H1 (cell line): ENCODE data around the gene ROM1. TPM values are rescaled to one million over a fixed set of nuclear protein-coding genes. Genes with fewer than 3 reads are reported as not detected.

Experiments used
- CTCF ChIA-PET: fragments of 300-600 bp; sonication (Branson Sonifier 250); formaldehyde crosslinking; loops from one replicate; lab custom pipeline; 2021; ENCODE audit not compliant: partially characterized antibody; lab: Charles Lee
- POLR2A ChIA-PET: fragments of 300-600 bp; sonication (Branson Sonifier 250); formaldehyde crosslinking; loops from one replicate; lab custom pipeline; 2021; ENCODE audit warnings: inconsistent platforms; ENCODE audit not compliant: partially characterized antibody; lab: Charles Lee
- DNase-seq, 2 experiments: peaks; one replicate each; pipeline versions ENCODE4 v3.0.0 to v3.0.0-alpha.2; 2010 to 2022; ENCODE audit warnings: low spot score in 2 of 2, low read depth in 1 of 2, mixed read lengths in 1 of 2
- FAIRE-seq: peaks from 2 replicates; lab custom pipeline; 2011; peaks lifted over from hg19 to GRCh38; lab: Jason Lieb, UNC
- H2AFZ ChIP-seq: 2 replicates; pipeline ENCODE4 v1.8.1; 2012; ENCODE audit warnings: low read length, inconsistent platforms
- H2AK5ac ChIP-seq: 2 replicates; pipeline ENCODE4 v1.6.1; 2013; ENCODE audit warnings: low read depth, low read length
- H2BK120ac ChIP-seq: replicated peaks from 2 replicates; pipeline ENCODE3; 2013; ENCODE audit warnings: low read depth, low read length, inconsistent platforms
- H2BK12ac ChIP-seq: 2 replicates; pipeline ENCODE4 v1.6.1; 2013; ENCODE audit warnings: low read depth, low read length
- H2BK15ac ChIP-seq: 2 replicates; pipeline ENCODE4 v1.6.1; 2013; ENCODE audit warnings: low read length
- H2BK20ac ChIP-seq: 2 replicates; pipeline ENCODE4 v1.6.1; 2013; ENCODE audit warnings: low read length
- H2BK5ac ChIP-seq: 2 replicates; pipeline ENCODE4 v1.6.1; 2013; ENCODE audit warnings: low read depth, low read length
- H3K14ac ChIP-seq: 2 replicates; pipeline ENCODE4 v1.6.1; 2013; ENCODE audit warnings: inconsistent platforms; ENCODE audit not compliant: insufficient read length
- H3K18ac ChIP-seq: 2 replicates; pipeline ENCODE4 v1.6.1; 2013; ENCODE audit warnings: low read length; ENCODE audit errors: extremely low read depth
- H3K23ac ChIP-seq: 2 replicates; pipeline ENCODE4 v1.6.1; 2013; ENCODE audit warnings: inconsistent platforms; ENCODE audit not compliant: insufficient read length
- H3K23me2 ChIP-seq: 2 replicates; pipeline ENCODE4 v1.6.1; 2013; ENCODE audit warnings: low read depth, low read length
- H3K27ac ChIP-seq: 2 replicates; pipeline ENCODE4 v1.6.1; 2011; ENCODE audit warnings: low read depth, low read length, inconsistent platforms
- H3K27me3 ChIP-seq, 4 experiments: replicated peaks in 1 of 4; 1 replicate in 1 of 4; 2 replicates in 3 of 4; pipeline versions ENCODE4 v1.6.1 to v1.8.1; 2011 to 2013; ENCODE audit warnings: low read length in 3 of 4, mild to moderate bottlenecking in 3 of 4, inconsistent platforms in 2 of 4, mixed read lengths in 2 of 4, moderate library complexity in 1 of 4; ENCODE audit not compliant: control insufficient read depth in 3 of 4, insufficient read depth in 3 of 4; ENCODE audit errors: extremely low read depth in 1 of 4
- H3K36me3 ChIP-seq, 4 experiments: 2 replicates each; pipeline versions ENCODE4 v1.6.1 to v1.8.1; 2011 to 2013; ENCODE audit warnings: mild to moderate bottlenecking in 4 of 4, low read length in 3 of 4, moderate library complexity in 2 of 4, control low read depth in 1 of 4, inconsistent platforms in 1 of 4; ENCODE audit not compliant: insufficient read depth in 4 of 4, control insufficient read depth in 2 of 4
- H3K4ac ChIP-seq: replicated peaks from 2 replicates; pipeline ENCODE3; 2013; ENCODE audit warnings: low read length, low read depth, mixed read lengths, inconsistent platforms; ENCODE audit not compliant: insufficient read length
- H3K4me1 ChIP-seq, 4 experiments: replicated peaks in 1 of 4; 1 replicate in 1 of 4; 2 replicates in 3 of 4; pipeline versions ENCODE4 v1.6.1 to v1.8.1; 2011 to 2013; ENCODE audit warnings: low read length in 3 of 4, inconsistent platforms in 2 of 4, mixed read lengths in 1 of 4; ENCODE audit not compliant: insufficient read depth in 4 of 4, control insufficient read depth in 3 of 4
- H3K4me2 ChIP-seq, 2 experiments: 2 replicates each; pipeline versions ENCODE4 v1.6.1 to v1.8.1; 2011 to 2013; ENCODE audit warnings: low read depth in 2 of 2, low read length in 2 of 2, control low read depth in 1 of 2, inconsistent platforms in 1 of 2, mild to moderate bottlenecking in 1 of 2; ENCODE audit not compliant: insufficient read depth in 1 of 2
- H3K4me3 ChIP-seq, 4 experiments: fragments of 200-600, 300-600 bp in 1 of 4; sonication (generic), shearing (Covaris generic), sonication (Bioruptor Twin) in 1 of 4; 2 replicates each; pipeline versions ENCODE4 v1.5.1 to v1.8.1; 2011 to 2016; ENCODE audit warnings: low read length in 4 of 4, low read depth in 3 of 4, control low read depth in 2 of 4, inconsistent platforms in 2 of 4, mild to moderate bottlenecking in 2 of 4, mixed read lengths in 1 of 4, moderate library complexity in 1 of 4; ENCODE audit not compliant: insufficient read depth in 2 of 4; ENCODE audit errors: extremely low read depth in 1 of 4
- H3K56ac ChIP-seq: replicated peaks from 2 replicates; pipeline ENCODE3; 2013; ENCODE audit warnings: low read depth, mild to moderate bottlenecking, mixed read lengths, low read length, inconsistent platforms; ENCODE audit not compliant: insufficient read length
- H3K79me1 ChIP-seq: 2 replicates; pipeline ENCODE4 v1.6.1; 2013; ENCODE audit warnings: low read depth, low read length, control low read depth
- H3K79me2 ChIP-seq, 2 experiments: 2 replicates each; pipeline versions ENCODE4 v1.6.1 to v1.8.1; 2012 to 2013; ENCODE audit warnings: low read length in 2 of 2, mild to moderate bottlenecking in 2 of 2, inconsistent platforms in 1 of 2; ENCODE audit not compliant: insufficient read depth in 2 of 2, control insufficient read depth in 1 of 2
- H3K9ac ChIP-seq, 4 experiments: replicated peaks in 1 of 4; 1 replicate in 1 of 4; 2 replicates in 3 of 4; pipeline versions ENCODE4 v1.6.1 to v1.8.1; 2011 to 2013; ENCODE audit warnings: low read depth in 3 of 4, low read length in 3 of 4, control low read depth in 2 of 4, mild to moderate bottlenecking in 2 of 4, moderate library complexity in 2 of 4, inconsistent platforms in 1 of 4; ENCODE audit errors: extremely low read depth in 1 of 4
- H3K9me3 ChIP-seq, 2 experiments: 2 replicates each; pipeline versions ENCODE4 v1.6.1 to v1.8.1; 2012 to 2013; ENCODE audit warnings: mild to moderate bottlenecking in 2 of 2, moderate library complexity in 2 of 2, control low read depth in 1 of 2, inconsistent platforms in 1 of 2, low read depth in 1 of 2, low read length in 1 of 2, mixed read lengths in 1 of 2; ENCODE audit not compliant: insufficient read depth in 2 of 2
- H4K20me1 ChIP-seq, 2 experiments: replicated peaks in 1 of 2; 2 replicates each; pipeline versions ENCODE3 to v1.8.1; 2011 to 2013; ENCODE audit warnings: inconsistent platforms in 2 of 2, low read length in 2 of 2, mild to moderate bottlenecking in 1 of 2; ENCODE audit not compliant: insufficient read depth in 2 of 2, control insufficient read depth in 1 of 2
- H4K5ac ChIP-seq: 2 replicates; pipeline ENCODE4 v1.6.1; 2013; ENCODE audit warnings: low read length, low read depth, mixed read lengths, inconsistent platforms; ENCODE audit not compliant: insufficient read length
- H4K8ac ChIP-seq: 2 replicates; pipeline ENCODE4 v1.8.0; 2013; ENCODE audit warnings: mild to moderate bottlenecking, moderate library complexity, low read length, inconsistent platforms; ENCODE audit not compliant: insufficient read depth; ENCODE audit errors: extremely low read depth
- H4K91ac ChIP-seq: replicated peaks from 2 replicates; pipeline ENCODE3; 2013; ENCODE audit warnings: low read length, mixed read lengths, inconsistent platforms; ENCODE audit not compliant: insufficient read length
- ASH2L ChIP-seq: fragments of 200-600, 300-600 bp; sonication (generic); IDR thresholded peaks from one replicate; pipeline ENCODE4 v1.7.1; 2017; ENCODE audit warnings: low read length
- BACH1 ChIP-seq: IDR thresholded peaks from 2 replicates; pipeline ENCODE4 v1.6.1; 2012; ENCODE audit warnings: low read length, improper control_type of control experiment
- BRCA1 ChIP-seq: IDR thresholded peaks from 2 replicates; pipeline ENCODE4 v1.6.1; 2012; ENCODE audit warnings: low read depth, low read length, improper control_type of control experiment
- CEBPB ChIP-seq: IDR thresholded peaks from 2 replicates; pipeline ENCODE4 v1.6.1; 2012; ENCODE audit warnings: low read depth, low read length
- CHD2 ChIP-seq: IDR thresholded peaks from 2 replicates; pipeline ENCODE4 v1.6.1; 2012; ENCODE audit warnings: low read length, improper control_type of control experiment
- EGR1 ChIP-seq: IDR thresholded peaks from 2 replicates; pipeline ENCODE4 v1.6.1; 2011; ENCODE audit warnings: low read depth, low read length, borderline replicate concordance
- HDAC2 ChIP-seq, 2 experiments: fragments of 300-600 bp in 1 of 2; sonication (generic) in 1 of 2; IDR thresholded peaks; 2 replicates each; pipeline ENCODE4 v1.6.1; 2011 to 2012; ENCODE audit warnings: low read depth in 2 of 2, low read length in 2 of 2, mild to moderate bottlenecking in 2 of 2, moderate library complexity in 2 of 2, borderline replicate concordance in 1 of 2, inconsistent platforms in 1 of 2
- HDAC6 ChIP-seq: IDR thresholded peaks from one replicate; pipeline ENCODE4 v1.7.1; 2012; ENCODE audit warnings: low read depth, mild to moderate bottlenecking, inconsistent platforms, low read length, moderate library complexity
- KDM5A ChIP-seq: fragments of 200-600 bp; IDR thresholded peaks from 2 replicates; pipeline ENCODE4 v1.7.1; 2012; ENCODE audit warnings: mild to moderate bottlenecking, low read length, inconsistent platforms, mixed read lengths
- NANOG ChIP-seq: IDR thresholded peaks from 2 replicates; pipeline ENCODE4 v1.6.1; 2011; ENCODE audit warnings: low read length, low read depth, mild to moderate bottlenecking, inconsistent platforms; ENCODE audit not compliant: insufficient read depth, poor library complexity, severe bottlenecking
- NRF1 ChIP-seq: IDR thresholded peaks from 2 replicates; pipeline ENCODE4 v1.6.1; 2011; ENCODE audit warnings: mild to moderate bottlenecking, low read depth, low read length, improper control_type of control experiment
- SIX5 ChIP-seq: IDR thresholded peaks from 2 replicates; pipeline ENCODE4 v1.6.1; 2011; ENCODE audit warnings: mild to moderate bottlenecking, low read depth, low read length
- WGBS, 2 experiments: shearing (Covaris generic) in 1 of 2; methylation state at CpG; one replicate each; pipeline versions ENCODE4 v1.1.6 to v1.1.7; 2013 to 2015; ENCODE audit warnings: low lambda C conversion rate in 2 of 2, mixed read lengths in 2 of 2, inconsistent platforms in 1 of 2, low coverage in 1 of 2, missing lambda C conversion rate in 1 of 2; ENCODE audit not compliant: insufficient replicate concordance in 2 of 2, insufficient coverage in 1 of 2, insufficient read length in 1 of 2; ENCODE audit errors: extremely low coverage in 1 of 2, missing lambda C conversion rate in 1 of 2; 5-methylcytosine and 5-hydroxymethylcytosine counted together
- polyA plus RNA-seq, 7 experiments: library from polyadenylated mRNA; depleted of rRNA in 3 of 7; stranded (reverse) in 5 of 7; unstranded in 2 of 7; fragments of >200 nt in 5 of 7; fragments of 200-250 nt in 2 of 7; gene quantifications; 1 replicate in 5 of 7; 2 replicates in 1 of 7; 4 replicates in 1 of 7; pipeline versions ENCODE4 v1.2.1 to v1.2.3, GENCODE V29; 2011 to 2013; ENCODE audit warnings: missing spikeins in 2 of 7, mixed read lengths in 2 of 7
- total RNA-seq: library from RNA; stranded (reverse); fragmentation: NEBNext Ultra II Directional; extraction: Animal tissue kit (Norgen Biotek cat#: 25700); gene quantifications from 2 replicates; pipeline ENCODE4 v1.2.1, GENCODE V29; 2021
- TF ChIP-seq, protein P1 (sequence below): IDR thresholded peaks from 2 replicates; pipeline ENCODE4 v1.6.1; 2011; ENCODE audit warnings: low read length, improper control_type of control experiment

Gene ROM1
- total and polyA plus RNA-seq, 2 of the 8 experiments (the other 6 are each of a cell fraction or from before 2014, with no cell fraction given) = 0.86 to 2.2 TPM

DNA sequence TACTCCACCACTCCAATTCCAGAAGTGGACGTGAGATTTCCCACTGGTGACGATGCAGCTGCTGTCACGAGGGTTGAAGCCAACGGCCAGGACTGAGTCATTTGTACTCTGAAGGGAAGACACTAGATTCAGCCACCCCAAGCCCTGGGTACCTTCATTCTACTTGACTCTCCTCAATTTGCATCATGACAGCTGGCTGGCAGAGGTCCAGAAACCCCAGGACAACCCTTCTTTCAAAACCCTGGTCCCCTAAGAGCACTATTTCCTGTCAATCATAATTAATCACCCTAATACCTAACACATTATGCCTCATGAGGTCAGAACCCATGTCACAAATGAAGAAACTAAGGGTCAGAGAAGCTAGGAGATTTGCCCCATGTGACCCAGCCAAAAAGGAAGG is 5.3 kb upstream of the ROM1 start:
- H4K8ac ChIP-seq = no peak overlapping the region
- ChIA-PET CTCF (interaction anchor here (0.6 to 10.2 kb wide), 7 partner anchors 14 to 195 kb away, joined by 3 to 97 read pairs (median 3); partner anchors contain the start of gene TUT1), POLR2A (interaction anchor here (0.6 to 15.8 kb wide), 9 partner anchors 8 to 245 kb away, joined by 3 to 235 read pairs (median 5); partner anchors contain the start of genes B3GAT3, C11orf98, CSKMT and EEF1G)
- no peaks in the 10 kb centered on the region; a peak in 2 of 8 replicates for H3K36me3 ChIP-seq
- no peak overlapping the region for H2AFZ ChIP-seq
- H3K18ac ChIP-seq = no peak overlapping the region
- no peak overlapping the region for H3K4ac ChIP-seq
- peaks cover 16% of the 10 kb centered on the region; the same call in 1 of the 2 replicates for H3K23me2 ChIP-seq
- no peak overlapping the region for H3K14ac ChIP-seq
- no peaks in the 10 kb centered on the region for H3K9me3 ChIP-seq
- no peak overlapping the region for H3K23ac ChIP-seq
- 98% methylated on average over 4 of the region's 4 CpGs; no CpG with 5 or more reads in 1 of the 2 experiments for WGBS, 2 experiments
- H3K4me1 ChIP-seq = peaks cover 3 to 29% (median 18%) of the 10 kb centered on the region in 4 experiments
- H2BK120ac ChIP-seq = no peak overlapping the region
- H3K56ac ChIP-seq = no peak overlapping the region
- H3K27ac ChIP-seq = no peak overlapping the region
- H3K9ac ChIP-seq = no peak overlapping the region
- no peaks in the 10 kb centered on the region; the same call in 1 of the 2 replicates for H3K79me1 ChIP-seq
- H2BK12ac ChIP-seq = 0 out of 2 replicates have a peak overlapping the region, but pooled peaks have one; percentile 60
- no peak overlapping the region for H3K4me3 ChIP-seq
- FAIRE-seq (no peak), DNase-seq (no peak)
- no peaks in the 10 kb centered on the region for H3K79me2 ChIP-seq
- no peak overlapping the region for H2BK20ac ChIP-seq
- no peak overlapping the region for H3K4me2 ChIP-seq
- peaks cover 0 to 2% of the 10 kb centered on the region in 2 experiments for H4K20me1 ChIP-seq
- H4K5ac ChIP-seq = no peak overlapping the region
- H3K27me3 ChIP-seq = peaks cover 0 to 16% (median 13%) of the 10 kb centered on the region in 4 experiments; a peak in 6 of 7 replicates
- no peak overlapping the region for H2AK5ac ChIP-seq
- H4K91ac ChIP-seq = no peak overlapping the region
- no peak overlapping the region for H2BK15ac ChIP-seq
- H2BK5ac ChIP-seq = no peak overlapping the region
- TF ChIP-seq EGR1 (no peak), ASH2L (no peak), SIX5 (no peak), CEBPB (no peak), KDM5A (no peak), CHD2 (no peak), BACH1 (no peak), HDAC6 (no peak), NRF1 (no peak), HDAC2 (IDR thresholded peaks at IDR 0.05; ENCODE audit: borderline replicate concordance in 1 of 2, low read depth in 2 of 2, low read length in 2 of 2) (no peak), NANOG (no peak), BRCA1 (no peak)
- TF ChIP-seq, protein P1, sequence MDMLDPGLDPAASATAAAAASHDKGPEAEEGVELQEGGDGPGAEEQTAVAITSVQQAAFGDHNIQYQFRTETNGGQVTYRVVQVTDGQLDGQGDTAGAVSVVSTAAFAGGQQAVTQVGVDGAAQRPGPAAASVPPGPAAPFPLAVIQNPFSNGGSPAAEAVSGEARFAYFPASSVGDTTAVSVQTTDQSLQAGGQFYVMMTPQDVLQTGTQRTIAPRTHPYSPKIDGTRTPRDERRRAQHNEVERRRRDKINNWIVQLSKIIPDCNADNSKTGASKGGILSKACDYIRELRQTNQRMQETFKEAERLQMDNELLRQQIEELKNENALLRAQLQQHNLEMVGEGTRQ = no peak
